ENCODE data around the gene DRC1.

The DRC1 gene

GRCh38 chr2:26479131-26479788 is 77.5 kb downstream of the DRC1 start:
- H3K9ac ChIP-seq (ENCODE audit: insufficient read length): no peak overlapping the region
- H3K36me3 ChIP-seq (ENCODE audit: insufficient read depth, low read length): no peaks in the 10 kb centered on the region

GRCh38 chr2:26479789-26480565 is 78.3 kb downstream of the DRC1 start:
- Histone ChIP-seq H3K9me3 (ENCODE audit: low read depth, low read length) (no peaks in the 10 kb centered on the region), H3K36me3 (ENCODE audit: insufficient read depth, low read length) (no peaks in the 10 kb centered on the region), H3K4me3 (no peak overlapping the region), H3K9ac (ENCODE audit: insufficient read length) (no peak overlapping the region), H3K27ac (no peak overlapping the region)
- TF ChIP-seq EZH2 (IDR thresholded peaks at IDR 0.05) (no peak), POLR2AphosphoS5 (IDR thresholded peaks at IDR 0.05; ENCODE audit: borderline replicate concordance, low read depth, low read length) (no peak), FOXP2 (optimal IDR thresholded peaks at IDR 0.05; ENCODE audit: control extremely low read depth, extremely low read length, insufficient read depth) (no peak)
- no peak for DNase-seq (ENCODE audit: low read depth, low spot score)

More at GRCh38 chr2:26479131-26479788, 77.5 kb downstream of the DRC1 start:
- TF ChIP-seq FOXP2 (optimal IDR thresholded peaks at IDR 0.05; ENCODE audit: control extremely low read depth, extremely low read length, insufficient read depth) (no peak), POLR2AphosphoS5 (IDR thresholded peaks at IDR 0.05; ENCODE audit: borderline replicate concordance, low read depth, low read length) (no peak), EZH2 (IDR thresholded peaks at IDR 0.05) (no peak)
- H3K9me3 ChIP-seq (ENCODE audit: low read depth, low read length): no peaks in the 10 kb centered on the region
- no peak overlapping the region for H3K27ac ChIP-seq
- DNase-seq (ENCODE audit: low read depth, low spot score): no peak
- H3K4me3 ChIP-seq: no peak overlapping the region

- no peak overlapping the region for H3K4me3 ChIP-seq
- no peaks in the 10 kb centered on the region for H3K36me3 ChIP-seq (ENCODE audit: insufficient read depth, low read length)
- no peak overlapping the region for H3K9ac ChIP-seq (ENCODE audit: insufficient read length)
- no peak for DNase-seq (ENCODE audit: low read depth, low spot score)
- no peak for TF ChIP-seq FOXP2 (optimal IDR thresholded peaks at IDR 0.05; ENCODE audit: control extremely low read depth, extremely low read length, insufficient read depth)
- no peak for TF ChIP-seq EZH2 (IDR thresholded peaks at IDR 0.05)
- TF ChIP-seq POLR2AphosphoS5 (IDR thresholded peaks at IDR 0.05; ENCODE audit: borderline replicate concordance, low read depth, low read length): no peak
- H3K9me3 ChIP-seq (ENCODE audit: low read depth, low read length): no peaks in the 10 kb centered on the region
- no peak overlapping the region for H3K27ac ChIP-seq
Observed at GRCh38 chr2:26480566-26481423, 79.1 kb downstream of the DRC1 start.

- no peak overlapping the region for H3K27ac ChIP-seq
- no peak overlapping the region for H3K4me3 ChIP-seq
- TF ChIP-seq POLR2AphosphoS5 (IDR thresholded peaks at IDR 0.05; ENCODE audit: borderline replicate concordance, low read depth, low read length) (no peak), EZH2 (IDR thresholded peaks at IDR 0.05) (no peak), FOXP2 (optimal IDR thresholded peaks at IDR 0.05; ENCODE audit: control extremely low read depth, extremely low read length, insufficient read depth) (no peak)
- no peaks in the 10 kb centered on the region for H3K9me3 ChIP-seq (ENCODE audit: low read depth, low read length)
- DNase-seq (ENCODE audit: low read depth, low spot score): no peak
- H3K36me3 ChIP-seq (ENCODE audit: insufficient read depth, low read length): no peaks in the 10 kb centered on the region
- no peak overlapping the region for H3K9ac ChIP-seq (ENCODE audit: insufficient read length)
Observed at GRCh38 chr2:26481706-26482105, 80.0 kb downstream of the DRC1 start.

- TF ChIP-seq EZH2 (IDR thresholded peaks at IDR 0.05) (no peak), FOXP2 (optimal IDR thresholded peaks at IDR 0.05; ENCODE audit: control extremely low read depth, extremely low read length, insufficient read depth) (no peak), POLR2AphosphoS5 (IDR thresholded peaks at IDR 0.05; ENCODE audit: borderline replicate concordance, low read depth, low read length) (no peak)
- H3K9me3 ChIP-seq (ENCODE audit: low read depth, low read length): no peaks in the 10 kb centered on the region
- H3K27ac ChIP-seq: no peak overlapping the region
- H3K36me3 ChIP-seq (ENCODE audit: insufficient read depth, low read length): no peaks in the 10 kb centered on the region
- no peak for DNase-seq (ENCODE audit: low read depth, low spot score)
- H3K4me3 ChIP-seq: no peak overlapping the region
- no peak overlapping the region for H3K9ac ChIP-seq (ENCODE audit: insufficient read length)
Observed at GRCh38 chr2:26482211-26483026, 80.7 kb downstream of the DRC1 start.

GRCh38 chr2:26483027-26483326 is 81.3 kb downstream of the DRC1 start:
- DNase-seq (ENCODE audit: low read depth, low spot score): no peak
- Histone ChIP-seq H3K9ac (ENCODE audit: insufficient read length) (no peak overlapping the region), H3K4me3 (no peak overlapping the region), H3K27ac (no peak overlapping the region), H3K36me3 (ENCODE audit: insufficient read depth, low read length) (no peaks in the 10 kb centered on the region), H3K9me3 (ENCODE audit: low read depth, low read length) (no peaks in the 10 kb centered on the region)
- no peak for TF ChIP-seq FOXP2 (optimal IDR thresholded peaks at IDR 0.05; ENCODE audit: control extremely low read depth, extremely low read length, insufficient read depth)
- no peak for TF ChIP-seq POLR2AphosphoS5 (IDR thresholded peaks at IDR 0.05; ENCODE audit: borderline replicate concordance, low read depth, low read length)
- no peak for TF ChIP-seq EZH2 (IDR thresholded peaks at IDR 0.05)

GRCh38 chr2:26483516-26483915 is 81.8 kb downstream of the DRC1 start:
- no peaks in the 10 kb centered on the region for H3K9me3 ChIP-seq (ENCODE audit: low read depth, low read length)
- no peak overlapping the region for H3K4me3 ChIP-seq
- TF ChIP-seq FOXP2 (optimal IDR thresholded peaks at IDR 0.05; ENCODE audit: control extremely low read depth, extremely low read length, insufficient read depth) (no peak), POLR2AphosphoS5 (IDR thresholded peaks at IDR 0.05; ENCODE audit: borderline replicate concordance, low read depth, low read length) (no peak), EZH2 (IDR thresholded peaks at IDR 0.05) (no peak)
- H3K36me3 ChIP-seq (ENCODE audit: insufficient read depth, low read length): no peaks in the 10 kb centered on the region
- no peak overlapping the region for H3K9ac ChIP-seq (ENCODE audit: insufficient read length)
- DNase-seq (ENCODE audit: low read depth, low spot score): no peak
- H3K27ac ChIP-seq: no peak overlapping the region

Data from SK-N-MC (cell line).